ENCODE results near the gene ICAM4. TPM values are rescaled to one million over a fixed set of nuclear protein-coding genes. Genes with fewer than 3 reads are reported as not detected.

The ICAM4 gene
- total and polyA plus RNA-seq, 2 of the 8 experiments (the other 6 are each of a cell fraction or from before 2014, with no cell fraction given), result 1.5 to 4.1 TPM

- TF ChIP-seq CHD7 (IDR thresholded peaks at IDR 0.05; ENCODE audit: insufficient replicate concordance, low read length) (no peak), ATF3 (IDR thresholded peaks at IDR 0.05; ENCODE audit: insufficient read depth, low read depth, low read length) (no peak), JUND (IDR thresholded peaks at IDR 0.05; ENCODE audit: low read length) (no peak), ASH2L (IDR thresholded peaks at IDR 0.05; ENCODE audit: low read length) (no peak), SIN3A (conservative IDR thresholded peaks at IDR 0.05 in 1 of 2, IDR thresholded peaks at IDR 0.05 in 1 of 2; ENCODE audit: low read depth in 1 of 2, low read length in 2 of 2) (0 out of 4 replicates have a peak, but pooled peaks of 1 of the 2 experiments have one; percentile 19), HDAC6 (IDR thresholded peaks at IDR 0.05; ENCODE audit: low read depth, low read length) (no peak), SP4 (IDR thresholded peaks at IDR 0.05; ENCODE audit: low read length) (no peak), BACH1 (IDR thresholded peaks at IDR 0.05; ENCODE audit: low read length) (no peak), CHD2 (IDR thresholded peaks at IDR 0.05; ENCODE audit: low read length) (no peak), MAX (IDR thresholded peaks at IDR 0.05) (no peak), TAF1 (IDR thresholded peaks at IDR 0.05; ENCODE audit: low read depth, low read length) (no peak), SP2 (IDR thresholded peaks at IDR 0.05; ENCODE audit: low read length) (no peak)
These were observed 3.7 kb downstream of the ICAM4 start (continued) for GRCh38 chr19:10290357-10290875.
